GM06990 (cell line): Measurements from ENCODE around the gene GRIK2.

Source experiments
- DNase-seq: peaks from one replicate; pipeline ENCODE4 v3.0.0-alpha.2; 2011; ENCODE audit not compliant: insufficient read length; ENCODE audit errors: extremely low read depth
- H3K27me3 ChIP-seq: replicated peaks from 2 replicates; pipeline ENCODE4 v1.6.0; 2011; ENCODE audit warnings: low read length; ENCODE audit not compliant: control insufficient read depth, insufficient read depth
- H3K36me3 ChIP-seq: 2 replicates; pipeline ENCODE4 v1.5.1; 2011; ENCODE audit warnings: low read length; ENCODE audit not compliant: control insufficient read depth, insufficient read depth
- H3K4me3 ChIP-seq: replicated peaks from 2 replicates; pipeline ENCODE4 v1.5.1; 2011; ENCODE audit warnings: low read depth, mild to moderate bottlenecking, control low read depth, low read length
- TF ChIP-seq, protein P1 (sequence below): IDR thresholded peaks from 2 replicates; pipeline ENCODE4 v1.5.1; 2011; ENCODE audit warnings: low read length, control low read depth, mild to moderate bottlenecking, inconsistent platforms; ENCODE audit not compliant: insufficient read depth, poor library complexity, severe bottlenecking

Gene GRIK2

DNA sequence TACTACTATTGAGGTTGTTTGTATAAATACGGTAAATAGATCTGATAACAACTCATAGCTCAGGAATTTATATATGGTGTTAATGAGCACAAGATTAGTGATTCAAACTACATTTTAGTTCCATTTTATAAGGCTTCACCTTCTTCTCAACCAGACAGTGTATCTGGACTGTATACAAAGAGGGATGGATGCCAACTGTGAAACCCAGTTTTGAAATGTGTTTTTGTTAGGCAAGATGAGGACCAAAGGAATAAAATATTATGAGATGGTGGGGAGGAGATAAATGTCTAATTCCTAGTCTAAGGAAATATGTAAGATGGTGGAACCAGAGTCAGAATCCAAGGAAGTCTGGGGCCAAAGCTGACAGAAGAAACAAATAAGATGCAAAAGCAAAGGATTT, 329.0 kb downstream of the GRIK2 start:
- DNase-seq, result no peak
- Histone ChIP-seq H3K36me3 (no peaks in the 10 kb centered on the region), H3K27me3 (no peaks in the 10 kb centered on the region), H3K4me3 (no peak overlapping the region)
- TF ChIP-seq, protein P1, sequence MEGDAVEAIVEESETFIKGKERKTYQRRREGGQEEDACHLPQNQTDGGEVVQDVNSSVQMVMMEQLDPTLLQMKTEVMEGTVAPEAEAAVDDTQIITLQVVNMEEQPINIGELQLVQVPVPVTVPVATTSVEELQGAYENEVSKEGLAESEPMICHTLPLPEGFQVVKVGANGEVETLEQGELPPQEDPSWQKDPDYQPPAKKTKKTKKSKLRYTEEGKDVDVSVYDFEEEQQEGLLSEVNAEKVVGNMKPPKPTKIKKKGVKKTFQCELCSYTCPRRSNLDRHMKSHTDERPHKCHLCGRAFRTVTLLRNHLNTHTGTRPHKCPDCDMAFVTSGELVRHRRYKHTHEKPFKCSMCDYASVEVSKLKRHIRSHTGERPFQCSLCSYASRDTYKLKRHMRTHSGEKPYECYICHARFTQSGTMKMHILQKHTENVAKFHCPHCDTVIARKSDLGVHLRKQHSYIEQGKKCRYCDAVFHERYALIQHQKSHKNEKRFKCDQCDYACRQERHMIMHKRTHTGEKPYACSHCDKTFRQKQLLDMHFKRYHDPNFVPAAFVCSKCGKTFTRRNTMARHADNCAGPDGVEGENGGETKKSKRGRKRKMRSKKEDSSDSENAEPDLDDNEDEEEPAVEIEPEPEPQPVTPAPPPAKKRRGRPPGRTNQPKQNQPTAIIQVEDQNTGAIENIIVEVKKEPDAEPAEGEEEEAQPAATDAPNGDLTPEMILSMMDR, result no peak

DNA sequence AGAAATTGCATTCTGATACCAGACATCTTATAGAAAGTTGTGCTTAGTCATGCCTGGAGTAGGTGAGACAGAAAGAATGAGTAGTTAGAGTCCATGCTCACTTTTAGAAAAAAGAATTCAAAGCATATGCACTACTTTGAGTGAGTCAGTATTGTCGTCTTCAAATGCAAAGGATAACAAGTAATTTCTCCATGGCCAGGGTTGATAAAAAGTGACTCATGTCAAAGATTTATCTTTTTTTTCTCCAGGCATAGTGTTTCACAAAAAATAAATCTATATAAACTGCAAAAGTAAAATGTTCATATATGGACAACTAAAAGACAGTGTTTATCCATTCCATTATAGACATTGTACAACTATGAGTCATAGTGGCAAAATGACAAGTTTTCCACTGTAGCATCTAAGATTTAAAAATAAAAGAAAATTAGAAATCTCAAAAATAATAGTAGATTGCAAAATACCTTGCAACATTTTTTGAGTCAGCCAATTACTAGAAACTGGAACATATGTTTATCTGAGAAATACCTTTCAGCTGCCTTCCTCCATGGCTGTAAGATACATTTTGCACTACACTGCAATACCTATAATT, 329.6 kb downstream of the GRIK2 start:
- TF ChIP-seq, protein P1, result no peak
- Histone ChIP-seq H3K4me3 (no peak overlapping the region), H3K36me3 (no peaks in the 10 kb centered on the region), H3K27me3 (no peaks in the 10 kb centered on the region)
- no peak for DNase-seq

DNA sequence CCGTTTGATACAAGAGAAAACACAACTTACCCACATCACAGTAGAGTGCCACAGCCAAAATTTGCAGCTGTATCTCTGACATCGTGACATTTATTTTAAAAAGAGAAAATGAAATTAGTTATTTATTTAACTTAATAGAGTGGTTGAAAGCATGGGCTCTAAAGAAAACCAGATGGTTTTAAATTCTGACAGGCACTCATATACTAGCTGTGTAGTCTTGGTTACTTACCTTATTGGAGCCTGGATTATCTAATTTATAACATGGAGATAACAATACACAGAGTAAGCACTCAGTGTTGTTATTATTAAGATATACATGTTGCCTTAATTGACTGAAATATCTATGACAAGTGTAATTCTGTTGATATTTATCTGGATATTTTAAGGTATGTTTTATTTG, 334.9 kb downstream of the GRIK2 start:
- no peak for DNase-seq
- H3K4me3 ChIP-seq, result no peak overlapping the region
- H3K36me3 ChIP-seq, result no peaks in the 10 kb centered on the region
- TF ChIP-seq, protein P1, result no peak
- no peaks in the 10 kb centered on the region for H3K27me3 ChIP-seq

DNA sequence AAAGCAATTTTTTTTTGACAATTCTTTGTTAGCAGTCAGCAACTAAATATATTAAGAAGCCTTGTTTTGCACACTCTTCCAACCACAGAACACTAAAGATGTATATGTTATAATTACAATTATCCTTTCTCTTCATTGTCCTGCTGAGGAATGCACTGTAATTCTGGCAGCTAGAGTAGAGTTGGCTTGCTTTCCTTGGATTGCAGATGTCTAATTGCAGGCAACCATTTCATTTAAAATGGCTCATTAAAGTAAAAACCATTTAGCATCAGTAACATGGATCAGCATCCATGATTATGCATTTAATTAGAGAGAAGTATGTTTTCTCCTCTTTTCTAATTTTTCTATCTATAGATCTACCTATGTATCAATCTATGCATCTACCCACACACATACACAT, 335.4 kb downstream of the GRIK2 start:
- DNase-seq, result no peak
- no peaks in the 10 kb centered on the region for H3K27me3 ChIP-seq
- TF ChIP-seq, protein P1, result no peak
- H3K4me3 ChIP-seq, result no peak overlapping the region
- no peaks in the 10 kb centered on the region for H3K36me3 ChIP-seq

DNA sequence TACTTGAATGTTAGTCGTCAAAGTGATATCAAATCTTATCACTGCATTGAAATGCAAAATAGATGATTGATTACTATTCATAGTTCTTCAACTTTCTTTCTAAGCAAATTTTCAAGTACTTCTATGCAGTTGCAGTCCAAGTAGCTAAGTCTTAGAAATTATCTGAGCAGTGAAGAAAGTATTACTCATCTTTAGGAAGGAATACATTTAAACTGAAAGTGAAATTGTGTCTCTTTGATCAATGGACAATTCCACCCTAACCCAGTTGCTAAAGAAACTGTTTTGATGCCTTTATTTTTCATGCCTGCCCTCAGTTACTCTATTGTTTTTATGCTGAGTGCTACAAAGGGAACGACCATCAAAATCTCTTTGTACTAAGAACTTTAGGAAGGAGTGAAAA, 337.4 kb downstream of the GRIK2 start:
- no peaks in the 10 kb centered on the region for H3K27me3 ChIP-seq
- H3K4me3 ChIP-seq, result no peak overlapping the region
- H3K36me3 ChIP-seq, result no peaks in the 10 kb centered on the region
- TF ChIP-seq, protein P1, result no peak
- no peak for DNase-seq

DNA sequence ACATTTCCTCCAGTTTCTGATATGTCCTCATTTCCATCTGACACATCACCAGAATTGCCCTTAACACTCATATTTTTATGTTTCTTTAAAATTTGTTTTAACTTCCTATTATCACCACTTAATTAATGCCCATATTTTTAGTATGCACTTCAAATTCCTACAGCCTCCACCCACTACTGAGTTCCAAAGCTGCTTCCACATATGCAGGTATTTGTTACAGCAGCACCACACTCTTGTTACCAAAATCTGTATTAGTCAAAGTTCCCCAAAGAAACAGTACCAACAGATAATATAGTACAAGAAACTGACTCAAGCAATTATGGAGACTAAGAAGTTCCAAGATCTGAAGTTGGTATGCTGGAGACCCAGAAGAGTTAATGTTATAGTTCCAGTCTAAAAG, 340.4 kb downstream of the GRIK2 start:
- no peak for DNase-seq
- Histone ChIP-seq H3K36me3 (no peaks in the 10 kb centered on the region), H3K4me3 (no peak overlapping the region), H3K27me3 (no peaks in the 10 kb centered on the region)
- TF ChIP-seq, protein P1, result no peak
